ENCODE measurements around the gene PXDC1.

The PXDC1 gene

GRCh38 chr6:3778701-3779573, 27.4 kb upstream of the PXDC1 start:
- H3K27me3 ChIP-seq (ENCODE audit: insufficient read depth, low read length, poor library complexity) = no peaks in the 10 kb centered on the region
- no peak overlapping the region for H4K5ac ChIP-seq (ENCODE audit: low read length)
- WGBS (ENCODE audit: extremely low coverage, insufficient coverage, low lambda C conversion rate) = no CpG with 5 or more reads among the region's 11 CpGs
- no peak overlapping the region for H2BK15ac ChIP-seq (replicated peaks; ENCODE audit: low read depth)
- H3K27ac ChIP-seq (ENCODE audit: low read depth, low read length) = no peak overlapping the region
- no peaks in the 10 kb centered on the region for H3K36me3 ChIP-seq (ENCODE audit: control insufficient read depth, insufficient read depth, low read length)
- no peak overlapping the region for H3K9ac ChIP-seq (ENCODE audit: low read length)
- no peaks in the 10 kb centered on the region for H3K79me1 ChIP-seq (ENCODE audit: low read length)
- H3K4me3 ChIP-seq (ENCODE audit: low read length) = no peak overlapping the region
- H2BK5ac ChIP-seq (ENCODE audit: low read length) = no peak overlapping the region
- H3K79me2 ChIP-seq (ENCODE audit: control insufficient read depth, insufficient read depth, low read length) = no peaks in the 10 kb centered on the region
- H2BK120ac ChIP-seq (ENCODE audit: low read depth, low read length) = no peak overlapping the region
- no peak overlapping the region for H3K4me2 ChIP-seq (ENCODE audit: low read length)
- H3K18ac ChIP-seq (ENCODE audit: low read length) = no peak overlapping the region
- H4K8ac ChIP-seq (ENCODE audit: low read depth, low read length) = no peak overlapping the region
- H3K56ac ChIP-seq (ENCODE audit: low read length) = no peak overlapping the region
- no peak overlapping the region for H3K4ac ChIP-seq (ENCODE audit: low read depth, low read length)
- no peaks in the 10 kb centered on the region for H3K4me1 ChIP-seq (ENCODE audit: control insufficient read depth, low read depth, low read length)
- no peak for DNase-seq
- H2AK5ac ChIP-seq (ENCODE audit: low read length) = no peak overlapping the region
- no peak overlapping the region for H3K23ac ChIP-seq (ENCODE audit: low read length)

GRCh38 chr6:3777730-3778461, 26.4 kb upstream of the PXDC1 start:
- Histone ChIP-seq H3K4me3 (ENCODE audit: low read length) (no peak overlapping the region), H4K5ac (ENCODE audit: low read length) (no peak overlapping the region), H2BK15ac (replicated peaks; ENCODE audit: low read depth) (no peak overlapping the region), H4K8ac (ENCODE audit: low read depth, low read length) (no peak overlapping the region), H2BK5ac (ENCODE audit: low read length) (no peak overlapping the region), H2BK120ac (ENCODE audit: low read depth, low read length) (no peak overlapping the region), H3K36me3 (ENCODE audit: control insufficient read depth, insufficient read depth, low read length) (no peaks in the 10 kb centered on the region), H2AK5ac (ENCODE audit: low read length) (no peak overlapping the region), H3K4me2 (ENCODE audit: low read length) (no peak overlapping the region), H3K56ac (ENCODE audit: low read length) (no peak overlapping the region), H3K27me3 (ENCODE audit: insufficient read depth, low read length, poor library complexity) (no peaks in the 10 kb centered on the region), H3K79me2 (ENCODE audit: control insufficient read depth, insufficient read depth, low read length) (no peaks in the 10 kb centered on the region), H3K4me1 (ENCODE audit: control insufficient read depth, low read depth, low read length) (no peaks in the 10 kb centered on the region), H3K4ac (ENCODE audit: low read depth, low read length) (no peak overlapping the region), H3K79me1 (ENCODE audit: low read length) (no peaks in the 10 kb centered on the region), H3K27ac (ENCODE audit: low read depth, low read length) (no peak overlapping the region), H3K18ac (ENCODE audit: low read length) (no peak overlapping the region), H3K9ac (ENCODE audit: low read length) (no peak overlapping the region), H3K23ac (ENCODE audit: low read length) (no peak overlapping the region)
- WGBS (ENCODE audit: extremely low coverage, insufficient coverage, low lambda C conversion rate) = no CpG with 5 or more reads among the region's 18 CpGs
- no peak for DNase-seq

GRCh38 chr6:3776881-3777507, 25.5 kb upstream of the PXDC1 start:
- WGBS (ENCODE audit: extremely low coverage, insufficient coverage, low lambda C conversion rate) = 100% methylated on average over 2 of the region's 6 CpGs
- no peaks in the 10 kb centered on the region for H3K36me3 ChIP-seq (ENCODE audit: control insufficient read depth, insufficient read depth, low read length)

GRCh38 chr6:3775847-3776246, 24.3 kb upstream of the PXDC1 start:
- no peaks in the 10 kb centered on the region for H3K4me1 ChIP-seq (ENCODE audit: control insufficient read depth, low read depth, low read length)
- H2BK120ac ChIP-seq (ENCODE audit: low read depth, low read length) = no peak overlapping the region
- H3K79me2 ChIP-seq (ENCODE audit: control insufficient read depth, insufficient read depth, low read length) = no peaks in the 10 kb centered on the region
- H3K9ac ChIP-seq (ENCODE audit: low read length) = no peak overlapping the region
- H3K56ac ChIP-seq (ENCODE audit: low read length) = no peak overlapping the region
- H2BK15ac ChIP-seq (replicated peaks; ENCODE audit: low read depth) = no peak overlapping the region
- H3K4me2 ChIP-seq (ENCODE audit: low read length) = no peak overlapping the region
- no CpG with 5 or more reads among the region's 4 CpGs for WGBS (ENCODE audit: extremely low coverage, insufficient coverage, low lambda C conversion rate)
- H4K8ac ChIP-seq (ENCODE audit: low read depth, low read length) = no peak overlapping the region
- H3K23ac ChIP-seq (ENCODE audit: low read length) = no peak overlapping the region
- no peak overlapping the region for H4K5ac ChIP-seq (ENCODE audit: low read length)
- H3K27me3 ChIP-seq (ENCODE audit: insufficient read depth, low read length, poor library complexity) = no peaks in the 10 kb centered on the region
- no peak overlapping the region for H2BK5ac ChIP-seq (ENCODE audit: low read length)
- H2AK5ac ChIP-seq (ENCODE audit: low read length) = no peak overlapping the region
- H3K4me3 ChIP-seq (ENCODE audit: low read length) = no peak overlapping the region
- H3K27ac ChIP-seq (ENCODE audit: low read depth, low read length) = no peak overlapping the region
- H3K36me3 ChIP-seq (ENCODE audit: control insufficient read depth, insufficient read depth, low read length) = no peaks in the 10 kb centered on the region
- H3K4ac ChIP-seq (ENCODE audit: low read depth, low read length) = no peak overlapping the region
- no peak overlapping the region for H3K18ac ChIP-seq (ENCODE audit: low read length)
- DNase-seq = no peak
- H3K79me1 ChIP-seq (ENCODE audit: low read length) = no peaks in the 10 kb centered on the region

More at GRCh38 chr6:3776881-3777507, 25.5 kb upstream of the PXDC1 start:
- Histone ChIP-seq H3K27ac (ENCODE audit: low read depth, low read length) (no peak overlapping the region), H2BK120ac (ENCODE audit: low read depth, low read length) (no peak overlapping the region), H2BK5ac (ENCODE audit: low read length) (no peak overlapping the region), H3K79me1 (ENCODE audit: low read length) (no peaks in the 10 kb centered on the region), H4K8ac (ENCODE audit: low read depth, low read length) (no peak overlapping the region), H2AK5ac (ENCODE audit: low read length) (no peak overlapping the region), H3K4ac (ENCODE audit: low read depth, low read length) (no peak overlapping the region), H4K5ac (ENCODE audit: low read length) (no peak overlapping the region), H3K27me3 (ENCODE audit: insufficient read depth, low read length, poor library complexity) (no peaks in the 10 kb centered on the region), H3K18ac (ENCODE audit: low read length) (no peak overlapping the region), H3K56ac (ENCODE audit: low read length) (no peak overlapping the region), H3K79me2 (ENCODE audit: control insufficient read depth, insufficient read depth, low read length) (no peaks in the 10 kb centered on the region), H3K9ac (ENCODE audit: low read length) (no peak overlapping the region), H3K23ac (ENCODE audit: low read length) (no peak overlapping the region), H3K4me2 (ENCODE audit: low read length) (no peak overlapping the region), H3K4me1 (ENCODE audit: control insufficient read depth, low read depth, low read length) (no peaks in the 10 kb centered on the region), H2BK15ac (replicated peaks; ENCODE audit: low read depth) (no peak overlapping the region), H3K4me3 (ENCODE audit: low read length) (no peak overlapping the region)
- DNase-seq = peak; percentile 73

GRCh38 chr6:3775386-3775785, 23.9 kb upstream of the PXDC1 start:
- no peak overlapping the region for H4K8ac ChIP-seq (ENCODE audit: low read depth, low read length)
- H3K9ac ChIP-seq (ENCODE audit: low read length) = no peak overlapping the region
- no peak overlapping the region for H3K27ac ChIP-seq (ENCODE audit: low read depth, low read length)
- H3K4me3 ChIP-seq (ENCODE audit: low read length) = no peak overlapping the region
- no peaks in the 10 kb centered on the region for H3K79me2 ChIP-seq (ENCODE audit: control insufficient read depth, insufficient read depth, low read length)
- WGBS (ENCODE audit: extremely low coverage, insufficient coverage, low lambda C conversion rate) = no CpG with 5 or more reads among the region's 7 CpGs
- no peak for DNase-seq
- no peaks in the 10 kb centered on the region for H3K27me3 ChIP-seq (ENCODE audit: insufficient read depth, low read length, poor library complexity)
- no peaks in the 10 kb centered on the region for H3K4me1 ChIP-seq (ENCODE audit: control insufficient read depth, low read depth, low read length)
- H2AK5ac ChIP-seq (ENCODE audit: low read length) = no peak overlapping the region
- no peaks in the 10 kb centered on the region for H3K79me1 ChIP-seq (ENCODE audit: low read length)
- no peak overlapping the region for H3K18ac ChIP-seq (ENCODE audit: low read length)
- H3K56ac ChIP-seq (ENCODE audit: low read length) = no peak overlapping the region
- H3K4me2 ChIP-seq (ENCODE audit: low read length) = no peak overlapping the region
- no peak overlapping the region for H3K4ac ChIP-seq (ENCODE audit: low read depth, low read length)
- H2BK15ac ChIP-seq (replicated peaks; ENCODE audit: low read depth) = no peak overlapping the region
- no peak overlapping the region for H3K23ac ChIP-seq (ENCODE audit: low read length)
- no peak overlapping the region for H2BK5ac ChIP-seq (ENCODE audit: low read length)
- no peak overlapping the region for H4K5ac ChIP-seq (ENCODE audit: low read length)
- H3K36me3 ChIP-seq (ENCODE audit: control insufficient read depth, insufficient read depth, low read length) = no peaks in the 10 kb centered on the region
- no peak overlapping the region for H2BK120ac ChIP-seq (ENCODE audit: low read depth, low read length)

Data from mesendoderm (in vitro differentiated cells).